Sigmoid colon (tissue), 7 donors: ENCODE results near the gene NRXN3. TPM values are rescaled to one million over a fixed set of nuclear protein-coding genes. Genes with fewer than 3 reads are reported as not detected.

Experiments
- DNase-seq: peaks from one replicate; pipeline ENCODE4 v3.0.0-alpha.2; 2019
- H3K27ac ChIP-seq, 4 donors: fragments of 200-600 bp; sonication (generic); one replicate each; pipeline ENCODE4 v1.5.1; 2016 to 2019; ENCODE audit warnings: mild to moderate bottlenecking in 1 of 4
- H3K27me3 ChIP-seq, 3 donors: fragments of 200-600 bp; sonication (generic); one replicate each; pipeline ENCODE4 v1.5.1; 2019; ENCODE audit warnings: mild to moderate bottlenecking in 1 of 3
- H3K36me3 ChIP-seq, 4 donors: fragments of 200-600 bp; sonication (generic); one replicate each; pipeline ENCODE4 v1.5.1; 2016 to 2019
- H3K4me1 ChIP-seq, 4 donors: fragments of 200-600 bp; sonication (generic); one replicate each; pipeline ENCODE4 v1.5.1; 2017 to 2019
- H3K4me3 ChIP-seq, 4 donors: fragments of 200-600 bp; sonication (generic); one replicate each; pipeline ENCODE4 v1.5.1; 2017 to 2019; ENCODE audit warnings: mild to moderate bottlenecking in 2 of 4, moderate library complexity in 1 of 4
- H3K9me3 ChIP-seq, 4 donors: fragments of 200-600 bp in 3 of 4; sonication (generic) in 3 of 4; one replicate each; pipeline versions ENCODE4 v1.5.1 to v1.6.1; 2013 to 2019
- CTCF ChIP-seq, 4 experiments: fragments of 450-650 bp in 3 of 4; fragments of 200-600 bp in 1 of 4; IDR thresholded peaks; one replicate each; pipeline ENCODE4 v1.5.1; 2016 to 2019; ENCODE audit warnings: antibody characterized with exemption in 4 of 4, mild to moderate bottlenecking in 3 of 4, moderate library complexity in 2 of 4
- EP300 ChIP-seq, 4 donors: sonication (generic); formaldehyde crosslinking; IDR thresholded peaks; one replicate each; pipeline ENCODE4 v1.6.1; 2017; ENCODE audit warnings: antibody characterized with exemption in 4 of 4
- POLR2A ChIP-seq, 2 donors: fragments of 450-650 bp; IDR thresholded peaks; one replicate each; pipeline ENCODE4 v1.6.1; 2016; ENCODE audit warnings: antibody characterized with exemption in 2 of 2, mild to moderate bottlenecking in 2 of 2, moderate library complexity in 2 of 2
- POLR2AphosphoS5 ChIP-seq, 4 donors: sonication (generic); formaldehyde crosslinking; IDR thresholded peaks; one replicate each; pipeline ENCODE4 v1.6.1; 2017; ENCODE audit warnings: antibody characterized with exemption in 4 of 4
- WGBS, 2 donors: extraction: QIAGEN DNeasy Blood & Tissue Kit; methylation state at CpG; one replicate each; pipeline ENCODE4 v1.1.7; 2013; 5-methylcytosine and 5-hydroxymethylcytosine counted together
- intact Hi-C: fragments of 100-400 bp; cut with DNase I; formaldehyde crosslinking; loops from one replicate; pipeline ENCODE4 v1.15.1; 2023
- polyA plus RNA-seq, 3 donors: library from polyadenylated mRNA; stranded (reverse); fragments of 200-250 nt; gene quantifications; one replicate each; pipeline ENCODE4 v1.2.3, GENCODE V29; 2013
- total RNA-seq, 4 donors: library from RNA; depleted of rRNA; stranded (reverse); fragments of >200 nt; gene quantifications; one replicate each; pipeline ENCODE4 v1.1.0, GENCODE V29; 2016
- donor health status: healthy with polysubstance abuse.
- donor health status: Bipolar disorder and iron deficiency.
- donor health status: healthy.

The NRXN3 gene
- total and polyA plus RNA-seq, 7 donors = 0.23 to 46.3 (median 23.2) TPM

- no peaks in the 10 kb centered on the region for H3K36me3 ChIP-seq
- TF ChIP-seq CTCF (IDR thresholded peaks at IDR 0.05) (no peak), POLR2AphosphoS5 (IDR thresholded peaks at IDR 0.05) (no peak), POLR2A (IDR thresholded peaks at IDR 0.05) (no peak), EP300 (IDR thresholded peaks at IDR 0.05) (no peak)
- no peak for DNase-seq
Measured at GRCh38 chr14:79144896-79145295, 974.7 kb downstream of the NRXN3 start.

GRCh38 chr14:79150226-79150625 is 980.1 kb downstream of the NRXN3 start:
- no peaks in the 10 kb centered on the region for H3K27me3 ChIP-seq
- H3K9me3 ChIP-seq = no peaks in the 10 kb centered on the region
- no peak for DNase-seq
- H3K27ac ChIP-seq = no peak overlapping the region
- no peaks in the 10 kb centered on the region for H3K36me3 ChIP-seq
- H3K4me3 ChIP-seq = no peak overlapping the region
- WGBS, 2 donors = 78 to 91% methylated on average over 1 of the region's 1 CpG
- TF ChIP-seq CTCF (IDR thresholded peaks at IDR 0.05) = no peak
- no peak for TF ChIP-seq POLR2A (IDR thresholded peaks at IDR 0.05)
- no peak for TF ChIP-seq EP300 (IDR thresholded peaks at IDR 0.05)
- TF ChIP-seq POLR2AphosphoS5 (IDR thresholded peaks at IDR 0.05) = no peak
- intact Hi-C loops = no loop called here
- H3K4me1 ChIP-seq = no peaks in the 10 kb centered on the region

More at GRCh38 chr14:79144896-79145295, 974.7 kb downstream of the NRXN3 start:
- WGBS, 2 donors = 91 to 95% methylated on average over 3 of the region's 3 CpGs
- Histone ChIP-seq H3K4me1 (no peaks in the 10 kb centered on the region), H3K27me3 (no peaks in the 10 kb centered on the region), H3K4me3 (no peak overlapping the region), H3K9me3 (no peaks in the 10 kb centered on the region), H3K27ac (no peak overlapping the region)
- intact Hi-C loops = no loop called here

- DNase-seq = no peak
- intact Hi-C loops = no loop called here
- TF ChIP-seq EP300 (IDR thresholded peaks at IDR 0.05) = no peak
- Histone ChIP-seq H3K4me3 (no peak overlapping the region), H3K9me3 (no peaks in the 10 kb centered on the region), H3K27me3 (no peaks in the 10 kb centered on the region), H3K36me3 (no peaks in the 10 kb centered on the region), H3K4me1 (no peaks in the 10 kb centered on the region), H3K27ac (no peak overlapping the region)
Measured at GRCh38 chr14:79157369-79157768, 987.2 kb downstream of the NRXN3 start.

- intact Hi-C loops = no loop called here
- 35 to 39% methylated on average over 7 of the region's 7 CpGs for WGBS, 2 donors
- no peaks in the 10 kb centered on the region for H3K4me1 ChIP-seq
- H3K27ac ChIP-seq = no peak overlapping the region
- H3K9me3 ChIP-seq = no peaks in the 10 kb centered on the region
- H3K4me3 ChIP-seq = no peak overlapping the region
- TF ChIP-seq POLR2AphosphoS5 (IDR thresholded peaks at IDR 0.05) (no peak), EP300 (IDR thresholded peaks at IDR 0.05) (no peak), CTCF (IDR thresholded peaks at IDR 0.05) (no peak), POLR2A (IDR thresholded peaks at IDR 0.05) (no peak)
- DNase-seq = no peak
- no peaks in the 10 kb centered on the region for H3K27me3 ChIP-seq
- no peaks in the 10 kb centered on the region for H3K36me3 ChIP-seq
Measured at GRCh38 chr14:79161571-79161970, 991.4 kb downstream of the NRXN3 start.

- no peaks in the 10 kb centered on the region for H3K27me3 ChIP-seq
- no peaks in the 10 kb centered on the region for H3K36me3 ChIP-seq
- TF ChIP-seq EP300 (IDR thresholded peaks at IDR 0.05) (no peak), CTCF (IDR thresholded peaks at IDR 0.05) (no peak), POLR2AphosphoS5 (IDR thresholded peaks at IDR 0.05) (no peak), POLR2A (IDR thresholded peaks at IDR 0.05) (no peak)
- no peak for DNase-seq
- intact Hi-C loops = no loop called here
- H3K4me3 ChIP-seq = no peak overlapping the region
- H3K9me3 ChIP-seq = no peaks in the 10 kb centered on the region
- no peaks in the 10 kb centered on the region for H3K4me1 ChIP-seq
- H3K27ac ChIP-seq = no peak overlapping the region
Measured at GRCh38 chr14:79162833-79163232, 992.7 kb downstream of the NRXN3 start.
